ENCODE measurements around the gene SCYGR2. TPM values are rescaled to one million over a fixed set of nuclear protein-coding genes. Genes with fewer than 3 reads are reported as not detected.

The SCYGR2 gene
- total RNA-seq, 1 experiment from 2014 or later = not detected

DNA sequence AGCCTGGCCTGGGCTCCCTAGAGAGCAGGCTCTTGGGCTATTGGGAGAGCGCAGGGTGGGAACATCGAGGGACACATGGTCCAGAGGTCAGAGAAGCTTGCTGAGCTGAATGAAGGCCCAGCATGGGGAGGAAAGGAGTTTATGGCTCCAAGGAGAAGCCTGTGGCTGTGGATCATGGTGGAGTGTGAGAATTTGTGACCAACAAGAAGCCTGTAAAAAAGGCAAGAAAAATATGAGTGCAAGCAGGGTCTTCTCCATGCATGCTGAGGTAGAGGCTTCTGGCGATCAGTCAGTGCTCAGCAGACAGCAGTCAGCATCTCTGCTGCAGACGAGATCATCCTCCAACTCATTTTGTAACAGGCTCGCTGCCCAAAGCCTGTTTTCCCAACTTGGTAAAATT, 17.2 kb downstream of the SCYGR2 start:
- H3K4me3 Mint-ChIP-seq = no peak overlapping the region
- no peaks in the 10 kb centered on the region for H3K36me3 Mint-ChIP-seq
- ATAC-seq (no peak), DNase-seq (ENCODE audit: low spot score) (no peak)
- H3K27ac Mint-ChIP-seq = no peak overlapping the region
- peaks cover 28% of the 10 kb centered on the region for H3K4me1 Mint-ChIP-seq
- CTCF ChIA-PET = interaction anchor here (1.0 to 1.7 kb wide), 2 partner anchors 14 to 150 kb away, joined by 4 to 6 read pairs; no protein-coding TSS in a partner anchor
- no peaks in the 10 kb centered on the region for H3K9me3 Mint-ChIP-seq
- POLR2A ChIA-PET = no interaction called here
- TF ChIP-seq IRF2 (CRISPR knock-in tag; IDR thresholded peaks at IDR 0.05; ENCODE audit: borderline replicate concordance, low read depth) = no peak
- no peak for TF ChIP-seq ZBTB21 (CRISPR knock-in tag; IDR thresholded peaks at IDR 0.05; ENCODE audit: borderline replicate concordance)
- TF ChIP-seq, protein P1, sequence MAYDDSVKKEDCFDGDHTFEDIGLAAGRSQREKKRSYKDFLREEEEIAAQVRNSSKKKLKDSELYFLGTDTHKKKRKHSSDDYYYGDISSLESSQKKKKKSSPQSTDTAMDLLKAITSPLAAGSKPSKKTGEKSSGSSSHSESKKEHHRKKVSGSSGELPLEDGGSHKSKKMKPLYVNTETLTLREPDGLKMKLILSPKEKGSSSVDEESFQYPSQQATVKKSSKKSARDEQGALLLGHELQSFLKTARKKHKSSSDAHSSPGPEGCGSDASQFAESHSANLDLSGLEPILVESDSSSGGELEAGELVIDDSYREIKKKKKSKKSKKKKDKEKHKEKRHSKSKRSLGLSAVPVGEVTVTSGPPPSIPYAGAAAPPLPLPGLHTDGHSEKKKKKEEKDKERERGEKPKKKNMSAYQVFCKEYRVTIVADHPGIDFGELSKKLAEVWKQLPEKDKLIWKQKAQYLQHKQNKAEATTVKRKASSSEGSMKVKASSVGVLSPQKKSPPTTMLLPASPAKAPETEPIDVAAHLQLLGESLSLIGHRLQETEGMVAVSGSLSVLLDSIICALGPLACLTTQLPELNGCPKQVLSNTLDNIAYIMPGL (CRISPR knock-in tag; IDR thresholded peaks at IDR 0.05) = no peak
- TF ChIP-seq CREB1 (CRISPR knock-in tag; IDR thresholded peaks at IDR 0.05) = no peak
- TF ChIP-seq, protein P2, sequence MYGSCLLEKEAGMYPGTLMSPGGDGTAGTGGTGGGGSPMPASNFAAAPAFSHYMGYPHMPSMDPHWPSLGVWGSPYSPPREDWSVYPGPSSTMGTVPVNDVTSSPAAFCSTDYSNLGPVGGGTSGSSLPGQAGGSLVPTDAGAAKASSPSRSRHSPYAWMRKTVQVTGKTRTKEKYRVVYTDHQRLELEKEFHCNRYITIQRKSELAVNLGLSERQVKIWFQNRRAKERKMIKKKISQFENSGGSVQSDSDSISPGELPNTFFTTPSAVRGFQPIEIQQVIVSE (CRISPR knock-in tag; IDR thresholded peaks at IDR 0.05; ENCODE audit: borderline replicate concordance) = no peak
- TF ChIP-seq, protein P3, sequence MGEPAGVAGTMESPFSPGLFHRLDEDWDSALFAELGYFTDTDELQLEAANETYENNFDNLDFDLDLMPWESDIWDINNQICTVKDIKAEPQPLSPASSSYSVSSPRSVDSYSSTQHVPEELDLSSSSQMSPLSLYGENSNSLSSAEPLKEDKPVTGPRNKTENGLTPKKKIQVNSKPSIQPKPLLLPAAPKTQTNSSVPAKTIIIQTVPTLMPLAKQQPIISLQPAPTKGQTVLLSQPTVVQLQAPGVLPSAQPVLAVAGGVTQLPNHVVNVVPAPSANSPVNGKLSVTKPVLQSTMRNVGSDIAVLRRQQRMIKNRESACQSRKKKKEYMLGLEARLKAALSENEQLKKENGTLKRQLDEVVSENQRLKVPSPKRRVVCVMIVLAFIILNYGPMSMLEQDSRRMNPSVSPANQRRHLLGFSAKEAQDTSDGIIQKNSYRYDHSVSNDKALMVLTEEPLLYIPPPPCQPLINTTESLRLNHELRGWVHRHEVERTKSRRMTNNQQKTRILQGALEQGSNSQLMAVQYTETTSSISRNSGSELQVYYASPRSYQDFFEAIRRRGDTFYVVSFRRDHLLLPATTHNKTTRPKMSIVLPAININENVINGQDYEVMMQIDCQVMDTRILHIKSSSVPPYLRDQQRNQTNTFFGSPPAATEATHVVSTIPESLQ (CRISPR knock-in tag; IDR thresholded peaks at IDR 0.05) = no peak
- TF ChIP-seq, protein P4, sequence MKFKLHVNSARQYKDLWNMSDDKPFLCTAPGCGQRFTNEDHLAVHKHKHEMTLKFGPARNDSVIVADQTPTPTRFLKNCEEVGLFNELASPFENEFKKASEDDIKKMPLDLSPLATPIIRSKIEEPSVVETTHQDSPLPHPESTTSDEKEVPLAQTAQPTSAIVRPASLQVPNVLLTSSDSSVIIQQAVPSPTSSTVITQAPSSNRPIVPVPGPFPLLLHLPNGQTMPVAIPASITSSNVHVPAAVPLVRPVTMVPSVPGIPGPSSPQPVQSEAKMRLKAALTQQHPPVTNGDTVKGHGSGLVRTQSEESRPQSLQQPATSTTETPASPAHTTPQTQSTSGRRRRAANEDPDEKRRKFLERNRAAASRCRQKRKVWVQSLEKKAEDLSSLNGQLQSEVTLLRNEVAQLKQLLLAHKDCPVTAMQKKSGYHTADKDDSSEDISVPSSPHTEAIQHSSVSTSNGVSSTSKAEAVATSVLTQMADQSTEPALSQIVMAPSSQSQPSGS (CRISPR knock-in tag; IDR thresholded peaks at IDR 0.05; ENCODE audit: borderline replicate concordance, low read depth) = no peak
- no peak for TF ChIP-seq TP53 (CRISPR knock-in tag; IDR thresholded peaks at IDR 0.05)
- peaks cover 3% of the 10 kb centered on the region; the same call in 1 of the 2 replicates for H3K27me3 Mint-ChIP-seq (ENCODE audit: low read depth)

DNA sequence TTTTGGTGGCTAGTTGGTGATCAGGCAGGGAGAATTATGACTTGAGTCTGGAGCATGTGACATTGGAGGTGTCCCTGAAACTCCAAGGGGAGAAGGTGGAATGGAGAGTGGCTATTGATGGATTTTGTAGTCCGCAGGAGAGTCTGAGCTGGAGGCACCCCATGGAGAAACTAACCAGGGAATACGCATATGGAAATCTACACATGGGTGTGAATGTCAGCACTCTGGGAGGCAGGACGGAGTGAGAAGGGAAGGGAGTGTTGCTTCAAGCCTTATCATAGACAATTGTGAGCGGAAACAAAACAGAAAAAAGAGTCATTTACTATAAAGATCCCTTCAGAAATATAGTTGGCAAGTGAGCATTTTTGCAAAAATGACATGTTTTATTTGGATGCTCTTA, 17.9 kb downstream of the SCYGR2 start:
- H3K4me3 Mint-ChIP-seq = no peak overlapping the region
- H3K4me1 Mint-ChIP-seq = peaks cover 28% of the 10 kb centered on the region
- no peaks in the 10 kb centered on the region for H3K36me3 Mint-ChIP-seq
- DNase-seq (ENCODE audit: low spot score) = no peak
- H3K27ac Mint-ChIP-seq = no peak overlapping the region
- ChIA-PET POLR2A (no interaction called here), CTCF (interaction anchor here (1.0 to 1.7 kb wide), 3 partner anchors 15 to 161 kb away, joined by 3 to 6 read pairs (median 4); no protein-coding TSS in a partner anchor)
- peak; percentile 56 for ATAC-seq
- peaks cover 3% of the 10 kb centered on the region; the same call in 1 of the 2 replicates for H3K9me3 Mint-ChIP-seq
- H3K27me3 Mint-ChIP-seq (ENCODE audit: low read depth) = peaks cover 3% of the 10 kb centered on the region; the same call in 1 of the 2 replicates
- TF ChIP-seq, protein P3 (CRISPR knock-in tag; IDR thresholded peaks at IDR 0.05) = no peak
- TF ChIP-seq CREM (CRISPR knock-in tag; IDR thresholded peaks at IDR 0.05) (no peak), ZNF317 (CRISPR knock-in tag; IDR thresholded peaks at IDR 0.05; ENCODE audit: borderline replicate concordance, low read depth) (no peak), NFE2L1 (CRISPR knock-in tag; IDR thresholded peaks at IDR 0.05) (no peak), RORB (CRISPR knock-in tag; IDR thresholded peaks at IDR 0.05) (no peak), TP53 (CRISPR knock-in tag; IDR thresholded peaks at IDR 0.05) (no peak)
- TF ChIP-seq, protein P5, sequence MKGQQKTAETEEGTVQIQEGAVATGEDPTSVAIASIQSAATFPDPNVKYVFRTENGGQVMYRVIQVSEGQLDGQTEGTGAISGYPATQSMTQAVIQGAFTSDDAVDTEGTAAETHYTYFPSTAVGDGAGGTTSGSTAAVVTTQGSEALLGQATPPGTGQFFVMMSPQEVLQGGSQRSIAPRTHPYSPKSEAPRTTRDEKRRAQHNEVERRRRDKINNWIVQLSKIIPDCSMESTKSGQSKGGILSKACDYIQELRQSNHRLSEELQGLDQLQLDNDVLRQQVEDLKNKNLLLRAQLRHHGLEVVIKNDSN (CRISPR knock-in tag; IDR thresholded peaks at IDR 0.05) = no peak
- TF ChIP-seq, protein P6, sequence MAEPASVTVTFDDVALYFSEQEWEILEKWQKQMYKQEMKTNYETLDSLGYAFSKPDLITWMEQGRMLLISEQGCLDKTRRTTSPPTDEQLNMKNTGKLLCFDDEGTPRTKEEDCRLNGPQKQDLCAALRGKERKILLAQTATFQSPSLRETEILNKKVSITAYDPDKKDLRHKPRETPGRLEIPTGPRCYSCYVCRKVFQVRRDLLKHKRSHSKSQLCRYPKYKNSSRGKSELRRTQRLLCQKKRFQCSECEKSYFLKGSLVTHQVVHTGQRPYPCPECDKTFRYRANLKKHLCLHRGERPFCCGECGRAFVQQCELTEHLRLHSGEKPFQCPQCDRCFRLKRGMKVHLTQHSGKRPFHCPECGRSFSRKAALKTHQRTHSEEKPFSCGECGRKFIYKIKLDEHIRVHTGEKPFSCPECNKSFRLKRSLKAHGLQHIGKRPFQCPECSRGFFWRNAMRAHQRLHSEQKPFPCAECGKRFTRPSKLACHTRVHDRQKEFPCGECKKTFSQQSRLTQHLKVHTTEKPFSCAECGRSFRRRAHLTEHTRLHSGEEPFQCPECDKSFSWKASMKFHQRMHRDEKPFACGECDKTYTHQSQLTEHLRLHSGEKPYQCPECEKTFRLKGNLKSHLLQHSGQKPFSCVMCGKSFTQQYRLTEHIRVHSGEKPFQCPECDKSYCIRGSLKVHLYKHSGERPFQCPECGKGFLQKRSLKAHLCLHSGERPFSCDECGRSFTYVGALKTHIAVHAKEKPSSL (CRISPR knock-in tag; conservative IDR thresholded peaks at IDR 0.05) = no peak
- TF ChIP-seq, protein P7, sequence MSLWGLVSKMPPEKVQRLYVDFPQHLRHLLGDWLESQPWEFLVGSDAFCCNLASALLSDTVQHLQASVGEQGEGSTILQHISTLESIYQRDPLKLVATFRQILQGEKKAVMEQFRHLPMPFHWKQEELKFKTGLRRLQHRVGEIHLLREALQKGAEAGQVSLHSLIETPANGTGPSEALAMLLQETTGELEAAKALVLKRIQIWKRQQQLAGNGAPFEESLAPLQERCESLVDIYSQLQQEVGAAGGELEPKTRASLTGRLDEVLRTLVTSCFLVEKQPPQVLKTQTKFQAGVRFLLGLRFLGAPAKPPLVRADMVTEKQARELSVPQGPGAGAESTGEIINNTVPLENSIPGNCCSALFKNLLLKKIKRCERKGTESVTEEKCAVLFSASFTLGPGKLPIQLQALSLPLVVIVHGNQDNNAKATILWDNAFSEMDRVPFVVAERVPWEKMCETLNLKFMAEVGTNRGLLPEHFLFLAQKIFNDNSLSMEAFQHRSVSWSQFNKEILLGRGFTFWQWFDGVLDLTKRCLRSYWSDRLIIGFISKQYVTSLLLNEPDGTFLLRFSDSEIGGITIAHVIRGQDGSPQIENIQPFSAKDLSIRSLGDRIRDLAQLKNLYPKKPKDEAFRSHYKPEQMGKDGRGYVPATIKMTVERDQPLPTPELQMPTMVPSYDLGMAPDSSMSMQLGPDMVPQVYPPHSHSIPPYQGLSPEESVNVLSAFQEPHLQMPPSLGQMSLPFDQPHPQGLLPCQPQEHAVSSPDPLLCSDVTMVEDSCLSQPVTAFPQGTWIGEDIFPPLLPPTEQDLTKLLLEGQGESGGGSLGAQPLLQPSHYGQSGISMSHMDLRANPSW (CRISPR knock-in tag; conservative IDR thresholded peaks at IDR 0.05; ENCODE audit: low read depth) = no peak
- TF ChIP-seq, protein P8, sequence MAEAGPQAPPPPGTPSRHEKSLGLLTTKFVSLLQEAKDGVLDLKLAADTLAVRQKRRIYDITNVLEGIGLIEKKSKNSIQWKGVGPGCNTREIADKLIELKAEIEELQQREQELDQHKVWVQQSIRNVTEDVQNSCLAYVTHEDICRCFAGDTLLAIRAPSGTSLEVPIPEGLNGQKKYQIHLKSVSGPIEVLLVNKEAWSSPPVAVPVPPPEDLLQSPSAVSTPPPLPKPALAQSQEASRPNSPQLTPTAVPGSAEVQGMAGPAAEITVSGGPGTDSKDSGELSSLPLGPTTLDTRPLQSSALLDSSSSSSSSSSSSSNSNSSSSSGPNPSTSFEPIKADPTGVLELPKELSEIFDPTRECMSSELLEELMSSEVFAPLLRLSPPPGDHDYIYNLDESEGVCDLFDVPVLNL (CRISPR knock-in tag; IDR thresholded peaks at IDR 0.05; ENCODE audit: borderline replicate concordance, low read depth) = no peak
- TF ChIP-seq, protein P2 (CRISPR knock-in tag; IDR thresholded peaks at IDR 0.05; ENCODE audit: borderline replicate concordance) = no peak

Measured in WTC11 (cell line).